ENCODE measurements around the gene ENDOV. TPM values are rescaled to one million over a fixed set of nuclear protein-coding genes. Genes with fewer than 3 reads are reported as not detected.
"Not testable (repeated sequence)": the region's sequence is repeated elsewhere in the genome, so short reads cannot be mapped to it uniquely, and the experiment has no call there.

Gene ENDOV
- total RNA-seq, 2 experiments from 2014 or later = 16.8 to 18.1 TPM

- CTCF ChIA-PET = interaction anchor here (1.3 kb wide), 1 partner anchor 307 kb away, joined by 4 read pairs; the partner anchor contains the start of gene GAA
- ATAC-seq (no peak), DNase-seq (peak; percentile 44)
- Mint-ChIP-seq H3K27me3 (peaks cover 5% of the 10 kb centered on the region), H3K9me3 (no peaks in the 10 kb centered on the region), H3K4me1 (ENCODE audit: low read depth) (peaks cover 4% of the 10 kb centered on the region), H3K4me3 (no peak overlapping the region), H3K27ac (no peak overlapping the region), H3K36me3 (ENCODE audit: low read depth) (no peaks in the 10 kb centered on the region)
- intact Hi-C loops (cut with micrococcal nuclease) = no loop called here
- no peak for TF ChIP-seq CTCF (IDR thresholded peaks at IDR 0.05)
- POLR2A ChIA-PET = no interaction called here
These were observed 6.1 kb upstream of the ENDOV start for GRCh38 chr17:80408872-80409271.

GRCh38 chr17:80409626-80410025 is 5.3 kb upstream of the ENDOV start:
- CTCF ChIA-PET = interaction anchor here (1.3 kb wide), 1 partner anchor 308 kb away, joined by 4 read pairs; the partner anchor contains the start of gene GAA
- TF ChIP-seq CTCF (IDR thresholded peaks at IDR 0.05) = no peak
- Mint-ChIP-seq H3K36me3 (ENCODE audit: low read depth) (no peaks in the 10 kb centered on the region), H3K4me3 (no peak overlapping the region), H3K27ac (no peak overlapping the region), H3K27me3 (peaks cover 10% of the 10 kb centered on the region), H3K9me3 (no peaks in the 10 kb centered on the region), H3K4me1 (ENCODE audit: low read depth) (peaks cover 8% of the 10 kb centered on the region)
- DNase-seq (no peak), ATAC-seq (no peak)
- POLR2A ChIA-PET = no interaction called here
- intact Hi-C loops (cut with micrococcal nuclease) = no loop called here

- H3K27ac Mint-ChIP-seq; ATAC-seq; CTCF ChIA-PET; H3K36me3 Mint-ChIP-seq (ENCODE audit: low read depth); H3K4me1 Mint-ChIP-seq (ENCODE audit: low read depth); DNase-seq; H3K4me3 Mint-ChIP-seq; intact Hi-C loops (cut with micrococcal nuclease); H3K9me3 Mint-ChIP-seq: not testable (repeated sequence)
- POLR2A ChIA-PET = interaction anchor here (0.7 kb wide), 1 partner anchor 205 kb away, joined by 3 read pairs; no protein-coding TSS in a partner anchor
- peaks cover 10% of the 10 kb centered on the region for H3K27me3 Mint-ChIP-seq
These were observed 4.4 kb upstream of the ENDOV start for GRCh38 chr17:80410441-80411087.

- intact Hi-C loops (cut with micrococcal nuclease) = no loop called here
- no peak for TF ChIP-seq CTCF (IDR thresholded peaks at IDR 0.05)
- no peaks in the 10 kb centered on the region for H3K9me3 Mint-ChIP-seq
- DNase-seq = no peak
- no peak overlapping the region for H3K27ac Mint-ChIP-seq
- peaks cover 10% of the 10 kb centered on the region for H3K27me3 Mint-ChIP-seq
- peaks cover 2% of the 10 kb centered on the region for H3K36me3 Mint-ChIP-seq (ENCODE audit: low read depth)
- POLR2A ChIA-PET = interaction anchor here (0.9 to 1.4 kb wide), 2 partner anchors 12 to 312 kb away, joined by 3 to 4 read pairs; partner anchors contain the start of gene GAA
- H3K4me3 Mint-ChIP-seq = peak overlapping the region; percentile 81
- CTCF ChIA-PET = no interaction called here
- ATAC-seq = no peak
- peaks cover 24% of the 10 kb centered on the region for H3K4me1 Mint-ChIP-seq (ENCODE audit: low read depth)
These were observed 1.0 kb upstream of the ENDOV start for GRCh38 chr17:80413771-80414507.

GRCh38 chr17:80414508-80414802 is 512 bp upstream of the ENDOV start:
- H3K4me3 Mint-ChIP-seq = peak overlapping the region; percentile 81
- no peaks in the 10 kb centered on the region for H3K9me3 Mint-ChIP-seq
- ATAC-seq = no peak
- peaks cover 22% of the 10 kb centered on the region for H3K4me1 Mint-ChIP-seq (ENCODE audit: low read depth)
- ChIA-PET POLR2A (interaction anchor here (0.9 to 1.4 kb wide), 2 partner anchors 11 to 313 kb away, joined by 3 to 4 read pairs; partner anchors contain the start of gene GAA), CTCF (no interaction called here)
- TF ChIP-seq CTCF (IDR thresholded peaks at IDR 0.05) = no peak
- intact Hi-C loops (cut with micrococcal nuclease) = no loop called here
- H3K27ac Mint-ChIP-seq = no peak overlapping the region
- H3K27me3 Mint-ChIP-seq = peaks cover 10% of the 10 kb centered on the region
- DNase-seq = peak; percentile 20
- H3K36me3 Mint-ChIP-seq (ENCODE audit: low read depth) = peaks cover 2% of the 10 kb centered on the region

Data from activated CD8-positive, alpha-beta T cell treated with anti-CD3 and anti-CD28 coated beads for 36 hours (primary cell).